Suprapubic skin (tissue), 4 donors: ENCODE results near the gene UXS1. TPM values are rescaled to one million over a fixed set of nuclear protein-coding genes. Genes with fewer than 3 reads are reported as not detected.

Experiments
- DNase-seq, 2 donors: peaks; one replicate each; pipeline ENCODE4 v3.0.0-alpha.2; 2019; ENCODE audit warnings: low spot score in 2 of 2
- H3K27ac ChIP-seq: fragments of 200-600 bp; sonication (generic); one replicate; pipeline ENCODE4 v1.5.1; 2019
- H3K27me3 ChIP-seq: fragments of 200-600 bp; sonication (generic); one replicate; pipeline ENCODE4 v1.5.1; 2019
- H3K36me3 ChIP-seq: fragments of 200-600 bp; sonication (generic); one replicate; pipeline ENCODE4 v1.5.1; 2019
- H3K4me1 ChIP-seq: fragments of 200-600 bp; sonication (generic); one replicate; pipeline ENCODE4 v1.5.1; 2019
- H3K4me3 ChIP-seq: fragments of 200-600 bp; sonication (generic); one replicate; pipeline ENCODE4 v1.5.1; 2019; ENCODE audit warnings: mild to moderate bottlenecking
- H3K9me3 ChIP-seq: fragments of 200-600 bp; sonication (generic); one replicate; pipeline ENCODE4 v1.5.1; 2019
- CTCF ChIP-seq, 2 donors: fragments of 200-600 bp in 1 of 2; fragments of 450-650 bp in 1 of 2; sonication (generic) in 1 of 2; IDR thresholded peaks; one replicate each; pipeline ENCODE4 v1.5.1; 2016 to 2019; ENCODE audit warnings: antibody characterized with exemption in 2 of 2, mild to moderate bottlenecking in 1 of 2, moderate library complexity in 1 of 2
- EP300 ChIP-seq: sonication (generic); formaldehyde crosslinking; IDR thresholded peaks from one replicate; pipeline ENCODE4 v1.6.1; 2017; ENCODE audit warnings: antibody characterized with exemption
- POLR2A ChIP-seq, 2 donors: fragments of 450-650 bp; IDR thresholded peaks; one replicate each; pipeline ENCODE4 v1.6.1; 2017; ENCODE audit warnings: antibody characterized with exemption in 2 of 2, mild to moderate bottlenecking in 2 of 2, moderate library complexity in 2 of 2
- POLR2AphosphoS5 ChIP-seq, 3 donors: sonication (generic); formaldehyde crosslinking; IDR thresholded peaks; one replicate each; pipeline ENCODE4 v1.6.1; 2017; ENCODE audit warnings: antibody characterized with exemption in 3 of 3
- WGBS: methylation state at CpG from one replicate; pipeline ENCODE4 v1.1.5; 2018; 5-methylcytosine and 5-hydroxymethylcytosine counted together
- total RNA-seq, 4 donors: library from RNA; depleted of rRNA; stranded (reverse); fragments of >200 nt; gene quantifications; one replicate each; pipeline ENCODE4 v1.1.0, GENCODE V29; 2016

UXS1 gene
- total RNA-seq, 4 donors from 2014 or later = 24.6 to 73.3 (median 58.7) TPM

DNA sequence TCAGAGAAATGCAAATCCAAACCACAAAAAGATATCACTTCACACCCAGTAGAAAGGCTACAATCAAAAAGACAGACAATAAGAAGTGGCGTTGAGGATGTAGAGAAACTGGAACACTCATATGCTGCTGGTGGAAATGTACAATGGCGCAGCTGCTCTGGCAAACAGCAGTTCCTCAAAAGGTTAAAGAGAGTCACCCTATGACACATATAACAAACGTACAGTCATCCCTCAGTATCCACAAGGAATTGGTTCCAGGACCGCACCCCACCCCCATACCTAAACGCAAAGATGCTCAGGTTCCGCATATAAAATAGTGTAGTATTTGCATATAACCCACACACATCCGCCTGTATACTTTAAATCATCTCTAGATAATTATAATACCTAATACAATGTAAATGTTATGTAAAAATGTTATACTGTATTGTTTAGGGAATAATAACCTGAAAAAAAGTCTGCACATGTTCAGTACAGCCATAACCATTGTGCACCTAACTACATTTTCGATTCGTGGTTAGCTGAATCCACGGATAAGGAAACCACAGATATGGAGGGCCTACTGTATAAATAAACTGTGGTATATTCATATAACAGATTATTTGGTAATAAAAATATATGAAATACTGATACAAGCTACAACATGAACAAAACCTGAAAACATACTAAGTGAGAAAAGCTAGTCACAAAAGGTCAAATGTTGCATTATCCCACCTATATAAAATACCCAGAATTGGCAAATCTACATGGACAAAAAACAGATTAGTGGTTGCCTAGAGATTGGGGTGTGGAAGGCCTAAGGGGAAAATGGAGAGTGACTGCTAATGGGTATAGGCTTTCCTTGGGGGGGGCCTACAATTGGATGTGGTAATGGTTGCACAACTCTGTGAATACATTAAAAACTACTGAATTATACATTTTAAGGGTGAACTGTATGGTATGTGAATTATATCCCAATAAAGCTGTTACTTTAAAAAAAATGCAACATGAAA lies 37.5 kb downstream of the UXS1 start:
- Histone ChIP-seq H3K4me1 (no peaks in the 10 kb centered on the region), H3K4me3 (no peak overlapping the region), H3K27ac (no peak overlapping the region), H3K27me3 (no peaks in the 10 kb centered on the region), H3K36me3 (peaks cover 27% of the 10 kb centered on the region), H3K9me3 (peaks cover 12% of the 10 kb centered on the region)
- no peak for DNase-seq
- no peak for TF ChIP-seq EP300
- no peak for TF ChIP-seq POLR2AphosphoS5 (IDR thresholded peaks at IDR 0.05)
- no peak for TF ChIP-seq POLR2A (IDR thresholded peaks at IDR 0.05)
- no peak for TF ChIP-seq CTCF (IDR thresholded peaks at IDR 0.05)
- WGBS = 89% methylated on average over 10 of the region's 10 CpGs

DNA sequence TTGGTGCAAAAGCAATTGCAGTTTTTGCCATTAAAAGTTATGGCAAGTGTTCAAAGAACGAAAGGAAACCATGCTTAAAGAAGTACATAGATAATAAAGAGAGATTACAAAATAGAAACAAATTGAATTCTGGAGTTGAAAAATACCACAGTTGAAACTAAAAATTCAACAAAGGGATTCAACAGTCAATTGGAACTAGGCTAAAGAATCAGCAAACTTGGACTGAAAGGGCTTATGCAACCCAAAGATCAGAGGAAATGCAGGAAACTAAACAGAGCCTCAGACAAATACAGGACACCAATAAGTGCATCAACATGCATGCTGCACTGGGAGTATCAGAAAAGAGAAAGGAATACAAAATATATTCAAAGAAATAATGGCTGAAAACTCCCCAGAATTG lies 40.3 kb downstream of the UXS1 start:
- TF ChIP-seq EP300 (no peak), POLR2A (IDR thresholded peaks at IDR 0.05) (no peak), POLR2AphosphoS5 (IDR thresholded peaks at IDR 0.05) (no peak), CTCF (IDR thresholded peaks at IDR 0.05) (no peak)
- no peak for DNase-seq
- Histone ChIP-seq H3K27me3 (no peaks in the 10 kb centered on the region), H3K27ac (no peak overlapping the region), H3K4me3 (no peak overlapping the region), H3K4me1 (no peaks in the 10 kb centered on the region), H3K9me3 (peaks cover 12% of the 10 kb centered on the region), H3K36me3 (peaks cover 16% of the 10 kb centered on the region)
- WGBS = 83% methylated on average over 1 of the region's 1 CpG

DNA sequence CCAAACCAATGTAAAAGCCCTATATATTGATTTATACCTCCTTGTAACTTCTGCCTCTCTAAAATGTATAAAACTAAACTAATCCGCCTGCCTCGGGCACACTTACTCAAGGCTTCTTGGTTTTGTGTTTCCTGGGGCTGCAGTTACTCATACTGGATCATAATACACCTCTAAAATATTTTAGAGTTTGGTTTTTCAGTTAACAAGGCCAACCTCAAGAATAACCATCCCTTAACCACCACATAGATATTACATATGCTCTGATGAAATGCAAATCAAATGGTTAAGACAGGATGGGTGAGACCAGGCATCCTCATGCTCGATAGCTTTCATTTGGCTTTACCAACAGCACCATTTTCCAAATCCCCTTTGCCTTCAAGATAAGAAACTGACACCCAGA lies 46.4 kb downstream of the UXS1 start:
- Histone ChIP-seq H3K4me3 (no peak overlapping the region), H3K4me1 (no peaks in the 10 kb centered on the region), H3K36me3 (peaks cover 11% of the 10 kb centered on the region), H3K27me3 (no peaks in the 10 kb centered on the region), H3K27ac (no peak overlapping the region), H3K9me3 (no peaks in the 10 kb centered on the region)
- TF ChIP-seq CTCF (IDR thresholded peaks at IDR 0.05) (no peak), POLR2A (IDR thresholded peaks at IDR 0.05) (no peak), POLR2AphosphoS5 (IDR thresholded peaks at IDR 0.05) (no peak)
- WGBS = 93% methylated on average over 3 of the region's 3 CpGs
- DNase-seq = no peak

GRCh38 chr2:106147159-106147558 lies 46.9 kb downstream of the UXS1 start:
- H3K9me3 ChIP-seq = no peaks in the 10 kb centered on the region

More at GRCh38 chr2:106147159-106147558, 46.9 kb downstream of the UXS1 start:
- no peak overlapping the region for H3K27ac ChIP-seq
- TF ChIP-seq POLR2AphosphoS5 (IDR thresholded peaks at IDR 0.05) = no peak
- TF ChIP-seq POLR2A (IDR thresholded peaks at IDR 0.05) = no peak
- TF ChIP-seq EP300 = no peak
- TF ChIP-seq CTCF (IDR thresholded peaks at IDR 0.05) = no peak
- DNase-seq = no peak
- H3K27me3 ChIP-seq = no peaks in the 10 kb centered on the region
- no peak overlapping the region for H3K4me3 ChIP-seq
- no peaks in the 10 kb centered on the region for H3K4me1 ChIP-seq
- peaks cover 11% of the 10 kb centered on the region for H3K36me3 ChIP-seq
- 74% methylated on average over 3 of the region's 3 CpGs for WGBS
